ENCODE data around the gene NUDT14.

Gene NUDT14

GRCh38 chr14:105217774-105218173, 36.7 kb upstream of the NUDT14 start:
- no peaks in the 10 kb centered on the region for H3K4me1 Mint-ChIP-seq
- peaks cover 12% of the 10 kb centered on the region for H3K9me3 Mint-ChIP-seq
- H3K4me3 Mint-ChIP-seq: no peak overlapping the region
- no peak for DNase-seq
- CTCF ChIA-PET: no interaction called here
- H3K27me3 Mint-ChIP-seq: no peaks in the 10 kb centered on the region
- peaks cover 39% of the 10 kb centered on the region for H3K36me3 Mint-ChIP-seq
- H3K27ac Mint-ChIP-seq: no peak overlapping the region

- Mint-ChIP-seq H3K27me3 (no peaks in the 10 kb centered on the region), H3K27ac (no peak overlapping the region)
- CTCF ChIA-PET: no interaction called here
Measured at GRCh38 chr14:105216490-105217247, 35.6 kb upstream of the NUDT14 start.

GRCh38 chr14:105215602-105216001, 34.5 kb upstream of the NUDT14 start:
- no peak for DNase-seq
- H3K27me3 Mint-ChIP-seq: no peaks in the 10 kb centered on the region
- H3K36me3 Mint-ChIP-seq: peaks cover 29% of the 10 kb centered on the region
- H3K9me3 Mint-ChIP-seq: peaks cover 12% of the 10 kb centered on the region
- H3K4me1 Mint-ChIP-seq: no peaks in the 10 kb centered on the region
- CTCF ChIA-PET: no interaction called here
- H3K4me3 Mint-ChIP-seq: no peak overlapping the region
- peak overlapping the region; percentile 39 for H3K27ac Mint-ChIP-seq

More at GRCh38 chr14:105216490-105217247, 35.6 kb upstream of the NUDT14 start:
- peaks cover 12% of the 10 kb centered on the region for H3K9me3 Mint-ChIP-seq
- H3K4me1 Mint-ChIP-seq: no peaks in the 10 kb centered on the region
- DNase-seq: no peak
- no peak overlapping the region for H3K4me3 Mint-ChIP-seq
- peaks cover 34% of the 10 kb centered on the region for H3K36me3 Mint-ChIP-seq

GRCh38 chr14:105214324-105214915, 33.3 kb upstream of the NUDT14 start:
- no peak overlapping the region for H3K4me3 Mint-ChIP-seq
- no peaks in the 10 kb centered on the region for H3K27me3 Mint-ChIP-seq
- DNase-seq: no peak
- peaks cover 27% of the 10 kb centered on the region for H3K36me3 Mint-ChIP-seq
- CTCF ChIA-PET: no interaction called here
- H3K27ac Mint-ChIP-seq: no peak overlapping the region
- peaks cover 12% of the 10 kb centered on the region for H3K9me3 Mint-ChIP-seq
- no peaks in the 10 kb centered on the region for H3K4me1 Mint-ChIP-seq

- CTCF ChIA-PET: interaction anchor here (1.0 kb wide), 1 partner anchor 13 kb away, joined by 3 read pairs; no protein-coding TSS in a partner anchor
- peaks cover 12% of the 10 kb centered on the region for H3K9me3 Mint-ChIP-seq
- H3K27me3 Mint-ChIP-seq: no peaks in the 10 kb centered on the region
- H3K4me3 Mint-ChIP-seq: no peak overlapping the region
- no peaks in the 10 kb centered on the region for H3K4me1 Mint-ChIP-seq
- DNase-seq: no peak
- H3K27ac Mint-ChIP-seq: no peak overlapping the region
- H3K36me3 Mint-ChIP-seq: peaks cover 25% of the 10 kb centered on the region
Measured at GRCh38 chr14:105213361-105213760, 32.2 kb upstream of the NUDT14 start.

- no peak for DNase-seq
- H3K4me1 Mint-ChIP-seq: no peaks in the 10 kb centered on the region
- no peaks in the 10 kb centered on the region for H3K27me3 Mint-ChIP-seq
- CTCF ChIA-PET: interaction anchor here (1.0 kb wide), 1 partner anchor 12 kb away, joined by 3 read pairs; no protein-coding TSS in a partner anchor
- H3K27ac Mint-ChIP-seq: no peak overlapping the region
- peaks cover 22% of the 10 kb centered on the region for H3K36me3 Mint-ChIP-seq
- peaks cover 12% of the 10 kb centered on the region for H3K9me3 Mint-ChIP-seq
- H3K4me3 Mint-ChIP-seq: no peak overlapping the region
Measured at GRCh38 chr14:105212541-105213300, 31.6 kb upstream of the NUDT14 start.

GRCh38 chr14:105211758-105212089, 30.6 kb upstream of the NUDT14 start:
- Mint-ChIP-seq H3K9me3 (peaks cover 12% of the 10 kb centered on the region), H3K27me3 (no peaks in the 10 kb centered on the region), H3K4me3 (no peak overlapping the region), H3K36me3 (peaks cover 19% of the 10 kb centered on the region), H3K27ac (peak overlapping the region; percentile 58), H3K4me1 (no peaks in the 10 kb centered on the region)
- CTCF ChIA-PET: no interaction called here
- no peak for DNase-seq

GRCh38 chr14:105211086-105211757, 30.1 kb upstream of the NUDT14 start:
- no peak overlapping the region for H3K4me3 Mint-ChIP-seq
- CTCF ChIA-PET: no interaction called here
- DNase-seq: no peak
- H3K27me3 Mint-ChIP-seq: no peaks in the 10 kb centered on the region
- peaks cover 16% of the 10 kb centered on the region for H3K36me3 Mint-ChIP-seq
- peaks cover 12% of the 10 kb centered on the region for H3K9me3 Mint-ChIP-seq
- H3K27ac Mint-ChIP-seq: no peak overlapping the region
- H3K4me1 Mint-ChIP-seq: no peaks in the 10 kb centered on the region

GRCh38 chr14:105210266-105211025, 29.3 kb upstream of the NUDT14 start:
- CTCF ChIA-PET: interaction anchor here (1.1 kb wide), 1 partner anchor 142 kb away, joined by 3 read pairs; no protein-coding TSS in a partner anchor
- peaks cover 10% of the 10 kb centered on the region for H3K36me3 Mint-ChIP-seq
- H3K9me3 Mint-ChIP-seq: peaks cover 6% of the 10 kb centered on the region
- no peak for DNase-seq
- peaks cover 4% of the 10 kb centered on the region for H3K27me3 Mint-ChIP-seq
- H3K4me3 Mint-ChIP-seq: no peak overlapping the region
- H3K4me1 Mint-ChIP-seq: no peaks in the 10 kb centered on the region
- H3K27ac Mint-ChIP-seq: no peak overlapping the region

GRCh38 chr14:105209646-105210045, 28.5 kb upstream of the NUDT14 start:
- DNase-seq: no peak
- Mint-ChIP-seq H3K4me3 (no peak overlapping the region), H3K4me1 (no peaks in the 10 kb centered on the region), H3K36me3 (peaks cover 2% of the 10 kb centered on the region), H3K9me3 (no peaks in the 10 kb centered on the region), H3K27me3 (peaks cover 4% of the 10 kb centered on the region), H3K27ac (no peak overlapping the region)
- CTCF ChIA-PET: interaction anchor here (1.1 kb wide), 1 partner anchor 143 kb away, joined by 3 read pairs; no protein-coding TSS in a partner anchor

- CTCF ChIA-PET: interaction anchor here (1.1 kb wide), 1 partner anchor 143 kb away, joined by 3 read pairs; no protein-coding TSS in a partner anchor
- Mint-ChIP-seq H3K27me3 (peaks cover 4% of the 10 kb centered on the region), H3K36me3 (peaks cover 2% of the 10 kb centered on the region), H3K4me3 (no peak overlapping the region), H3K4me1 (peaks cover 4% of the 10 kb centered on the region), H3K9me3 (no peaks in the 10 kb centered on the region), H3K27ac (no peak overlapping the region)
- no peak for DNase-seq
Measured at GRCh38 chr14:105209091-105209490, 28.0 kb upstream of the NUDT14 start.

GRCh38 chr14:105208738-105209075, 27.6 kb upstream of the NUDT14 start:
- Mint-ChIP-seq H3K9me3 (no peaks in the 10 kb centered on the region), H3K27ac (no peak overlapping the region), H3K4me1 (peaks cover 4% of the 10 kb centered on the region), H3K27me3 (peaks cover 8% of the 10 kb centered on the region), H3K36me3 (peaks cover 2% of the 10 kb centered on the region), H3K4me3 (no peak overlapping the region)
- no peak for DNase-seq
- CTCF ChIA-PET: no interaction called here

- peaks cover 12% of the 10 kb centered on the region for H3K27me3 Mint-ChIP-seq
- DNase-seq: no peak
- no peak overlapping the region for H3K27ac Mint-ChIP-seq
- CTCF ChIA-PET: no interaction called here
- no peaks in the 10 kb centered on the region for H3K9me3 Mint-ChIP-seq
- no peak overlapping the region for H3K4me3 Mint-ChIP-seq
- peaks cover 2% of the 10 kb centered on the region for H3K36me3 Mint-ChIP-seq
- H3K4me1 Mint-ChIP-seq: peaks cover 4% of the 10 kb centered on the region
Measured at GRCh38 chr14:105207996-105208737, 27.1 kb upstream of the NUDT14 start.

All from activated naive CD4-positive, alpha-beta T cell treated with anti-CD3 and anti-CD28 coated beads, Interleukin-2, amount 10 ng/mL, durations not matched to agents 7 days and 5 days (primary cell).